GM21717 (cell line): ENCODE measurements around the gene PRRT3.
"Not testable (repeated sequence)": the region's sequence is repeated elsewhere in the genome, so short reads cannot be mapped to it uniquely, and the experiment has no call there.

Source experiments
- ATAC-seq: cut with Tn5 transposase; IDR thresholded peaks from one replicate; pipeline ENCODE4 v1.9.1; 2021; ENCODE audit warnings: mild to moderate bottlenecking, moderate library complexity; ENCODE audit not compliant: unreplicated experiment

PRRT3 gene

DNA sequence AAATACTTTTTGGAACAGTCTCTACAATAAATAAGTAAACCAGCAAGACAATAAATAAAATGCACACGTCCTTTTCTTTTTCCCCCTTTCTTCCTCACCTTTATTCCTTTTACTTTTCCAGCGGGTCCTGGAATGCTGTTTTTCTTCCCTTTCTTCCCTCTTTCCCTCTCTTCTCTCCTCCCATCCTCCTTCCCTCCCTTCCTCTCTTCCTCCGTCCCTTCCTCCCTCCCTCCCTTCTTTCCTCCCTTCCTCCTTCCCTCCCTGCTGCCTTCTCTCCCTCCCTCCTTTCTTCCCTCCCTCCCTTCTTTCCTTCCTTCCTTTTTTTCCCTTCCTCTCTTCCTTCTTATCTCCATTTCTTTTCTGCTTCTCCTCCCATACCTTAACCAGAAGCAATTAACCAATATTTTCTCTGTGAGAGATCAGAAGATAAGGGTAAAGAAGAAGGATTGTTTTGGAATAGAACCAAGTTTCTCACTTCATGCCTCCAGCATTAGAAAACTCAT is 52.9 kb downstream of the PRRT3 start:
- no peak for ATAC-seq

GRCh38 chr3:9898467-9899241 is 53.6 kb downstream of the PRRT3 start:
- ATAC-seq = no peak

DNA sequence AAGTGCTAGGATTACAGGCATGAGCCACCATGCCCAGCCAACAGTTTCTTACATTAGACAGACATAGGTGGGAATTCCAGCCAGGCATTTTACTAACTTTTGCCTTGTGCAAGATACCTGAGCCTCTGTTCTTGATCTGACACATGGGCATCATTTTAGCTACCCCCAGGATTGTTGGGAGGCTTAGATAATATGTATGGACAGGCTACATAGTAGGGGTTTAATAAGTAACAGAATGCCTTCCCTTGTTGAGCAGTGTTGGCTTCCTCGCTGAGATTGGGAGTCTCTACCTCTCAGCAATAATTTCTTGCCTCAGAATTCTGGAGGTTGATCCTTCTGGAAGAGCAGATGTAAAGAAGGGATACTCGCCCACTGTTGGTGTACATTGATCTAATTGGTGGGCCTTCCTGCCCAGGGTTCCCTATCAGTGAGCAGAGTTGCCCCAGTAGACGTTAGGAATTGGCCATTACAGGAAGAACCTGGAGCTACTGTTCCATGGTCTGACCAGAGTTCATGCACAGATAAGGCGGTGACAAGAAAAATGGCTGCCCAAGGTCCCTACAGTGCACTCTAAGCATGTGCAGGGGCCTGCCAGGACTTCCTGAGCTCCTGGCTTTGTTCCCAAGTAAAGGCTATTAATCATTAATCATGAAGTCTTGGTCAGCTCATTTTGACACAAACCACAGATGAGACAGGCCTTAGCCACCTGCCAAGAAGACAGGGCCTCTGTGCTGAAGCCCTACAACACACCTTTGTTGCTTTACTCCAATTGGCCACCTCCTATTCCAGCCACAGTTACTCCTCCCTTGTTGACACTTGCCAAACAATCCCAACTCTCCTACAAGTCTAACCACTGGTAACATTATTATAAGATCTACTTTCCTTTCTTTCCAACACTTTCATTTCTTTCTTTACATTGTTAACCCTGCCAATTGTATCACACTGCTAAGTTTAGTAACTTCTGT is 54.5 kb downstream of the PRRT3 start:
- no peak for ATAC-seq

- ATAC-seq = not testable (repeated sequence)
Measured at GRCh38 chr3:9896755-9897407, 55.3 kb downstream of the PRRT3 start.

GRCh38 chr3:9895715-9896114 is 56.5 kb downstream of the PRRT3 start:
- not testable (repeated sequence) for ATAC-seq
